ENCODE measurements around the gene SUGP1.

The SUGP1 gene

GRCh38 chr19:19269952-19270694 lies 50.2 kb downstream of the SUGP1 start:
- TF ChIP-seq SIN3A (IDR thresholded peaks at IDR 0.05; ENCODE audit: borderline replicate concordance, insufficient read depth, low read length), result no peak
- TF ChIP-seq TAF1 (IDR thresholded peaks at IDR 0.05; ENCODE audit: borderline replicate concordance, insufficient read depth, low read length), result no peak
- no peak for TF ChIP-seq POLR2AphosphoS5 (IDR thresholded peaks at IDR 0.05; ENCODE audit: low read depth, low read length)
- no peak for TF ChIP-seq FOXP2 (optimal IDR thresholded peaks at IDR 0.05; ENCODE audit: borderline replicate concordance, extremely low read depth, extremely low read length, insufficient read depth)
- no peak for TF ChIP-seq REST (IDR thresholded peaks at IDR 0.05; ENCODE audit: insufficient read depth in 1 of 2, low read depth in 2 of 2, low read length in 2 of 2)

- no peak for TF ChIP-seq TAF1 (IDR thresholded peaks at IDR 0.05; ENCODE audit: borderline replicate concordance, insufficient read depth, low read length)
- TF ChIP-seq POLR2AphosphoS5 (IDR thresholded peaks at IDR 0.05; ENCODE audit: low read depth, low read length), result no peak
- no peak for TF ChIP-seq REST (IDR thresholded peaks at IDR 0.05; ENCODE audit: insufficient read depth in 1 of 2, low read depth in 2 of 2, low read length in 2 of 2)
- no peak for TF ChIP-seq FOXP2 (optimal IDR thresholded peaks at IDR 0.05; ENCODE audit: borderline replicate concordance, extremely low read depth, extremely low read length, insufficient read depth)
- no peak for TF ChIP-seq SIN3A (IDR thresholded peaks at IDR 0.05; ENCODE audit: borderline replicate concordance, insufficient read depth, low read length)
Measured at GRCh38 chr19:19268453-19269385, 51.6 kb downstream of the SUGP1 start.

GRCh38 chr19:19267305-19267704 lies 53.0 kb downstream of the SUGP1 start:
- TF ChIP-seq SIN3A (IDR thresholded peaks at IDR 0.05; ENCODE audit: borderline replicate concordance, insufficient read depth, low read length) (no peak), FOXP2 (optimal IDR thresholded peaks at IDR 0.05; ENCODE audit: borderline replicate concordance, extremely low read depth, extremely low read length, insufficient read depth) (no peak), REST (IDR thresholded peaks at IDR 0.05; ENCODE audit: insufficient read depth in 1 of 2, low read depth in 2 of 2, low read length in 2 of 2) (no peak), TAF1 (IDR thresholded peaks at IDR 0.05; ENCODE audit: borderline replicate concordance, insufficient read depth, low read length) (no peak), POLR2AphosphoS5 (IDR thresholded peaks at IDR 0.05; ENCODE audit: low read depth, low read length) (no peak)

- TF ChIP-seq REST (IDR thresholded peaks at IDR 0.05; ENCODE audit: insufficient read depth in 1 of 2, low read depth in 2 of 2, low read length in 2 of 2), result no peak
- TF ChIP-seq TAF1 (IDR thresholded peaks at IDR 0.05; ENCODE audit: borderline replicate concordance, insufficient read depth, low read length), result no peak
- TF ChIP-seq POLR2AphosphoS5 (IDR thresholded peaks at IDR 0.05; ENCODE audit: low read depth, low read length), result no peak
- TF ChIP-seq SIN3A (IDR thresholded peaks at IDR 0.05; ENCODE audit: borderline replicate concordance, insufficient read depth, low read length), result no peak
- no peak for TF ChIP-seq FOXP2 (optimal IDR thresholded peaks at IDR 0.05; ENCODE audit: borderline replicate concordance, extremely low read depth, extremely low read length, insufficient read depth)
Measured at GRCh38 chr19:19263886-19264487, 56.3 kb downstream of the SUGP1 start.
